Mesodermal cell (in vitro differentiated cells): Measurements from ENCODE around the gene GABBR2.
"Not testable (repeated sequence)": the region's sequence is repeated elsewhere in the genome, so short reads cannot be mapped to it uniquely, and the experiment has no call there.

ENCODE experiments used
- H3K27ac ChIP-seq: 2 replicates; pipeline ENCODE4 v1.7.0; 2013; ENCODE audit warnings: mild to moderate bottlenecking, low read depth, low read length, moderate library complexity; ENCODE audit not compliant: severe bottlenecking
- H3K36me3 ChIP-seq: 2 replicates; pipeline ENCODE4 v1.7.1; 2013; ENCODE audit warnings: mild to moderate bottlenecking, low read length, moderate library complexity; ENCODE audit not compliant: control insufficient read depth, insufficient read depth
- H3K4me1 ChIP-seq: one replicate; pipeline ENCODE4 v1.7.1; 2013; ENCODE audit warnings: mild to moderate bottlenecking, low read length; ENCODE audit not compliant: insufficient read depth, control insufficient read depth, poor library complexity, severe bottlenecking
- H3K4me3 ChIP-seq: 2 replicates; pipeline ENCODE4 v1.7.0; 2013; ENCODE audit warnings: low read length, control low read depth, mild to moderate bottlenecking; ENCODE audit not compliant: insufficient read depth, poor library complexity, severe bottlenecking; ENCODE audit errors: extremely low read depth
- H3K9me3 ChIP-seq: 2 replicates; pipeline ENCODE4 v1.7.1; 2013; ENCODE audit warnings: mild to moderate bottlenecking, low read length, moderate library complexity; ENCODE audit not compliant: control insufficient read depth
- WGBS, 2 experiments: methylation state at CpG; one replicate each; pipeline ENCODE4 v1.1.5; 2013; ENCODE audit warnings: missing lambda C conversion rate in 2 of 2; ENCODE audit not compliant: insufficient coverage in 2 of 2; 5-methylcytosine and 5-hydroxymethylcytosine counted together

The GABBR2 gene

DNA sequence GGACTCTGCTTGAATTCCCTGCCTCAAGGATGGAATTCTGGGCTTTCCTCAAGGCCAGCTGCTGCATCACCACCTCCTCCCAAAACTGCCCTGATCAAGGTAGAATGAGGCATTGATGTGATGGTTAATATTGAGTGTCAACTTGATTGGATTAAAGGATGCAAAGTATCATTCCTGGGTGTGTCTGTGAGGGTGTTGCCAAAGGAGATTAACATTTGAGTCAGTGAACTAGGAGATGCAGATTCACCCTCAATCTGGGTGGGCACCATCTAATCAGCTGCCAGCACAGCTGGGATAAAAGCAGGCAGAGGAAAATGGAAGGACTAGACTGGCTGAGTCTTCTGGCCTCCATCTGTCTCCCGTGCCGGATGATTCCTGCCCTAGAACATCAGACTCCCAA, 23.9 kb downstream of the GABBR2 start:
- WGBS, 2 experiments: 87 to 93% methylated on average over 2 of the region's 2 CpGs
- not testable (repeated sequence) for H3K4me3 ChIP-seq, H3K4me1 ChIP-seq, H3K27ac ChIP-seq, H3K9me3 ChIP-seq, H3K36me3 ChIP-seq

- no peaks in the 10 kb centered on the region for H3K36me3 ChIP-seq
- H3K4me3 ChIP-seq: no peak overlapping the region
- no peak overlapping the region for H3K27ac ChIP-seq
- H3K9me3 ChIP-seq: peaks cover 3% of the 10 kb centered on the region
- H3K4me1 ChIP-seq: no peaks in the 10 kb centered on the region
- 7 to 26% methylated on average over 5 to 8 of the region's 9 CpGs for WGBS, 2 experiments
Measured at GRCh38 chr9:98678244-98678842, 30.4 kb downstream of the GABBR2 start.

- H3K4me1 ChIP-seq: no peaks in the 10 kb centered on the region
- H3K9me3 ChIP-seq: peaks cover 3% of the 10 kb centered on the region
- H3K36me3 ChIP-seq: no peaks in the 10 kb centered on the region
- H3K27ac ChIP-seq: no peak overlapping the region
- 95 to 100% methylated on average over 3 of the region's 5 CpGs for WGBS, 2 experiments
- no peak overlapping the region for H3K4me3 ChIP-seq
Measured at GRCh38 chr9:98673681-98674080, 35.1 kb downstream of the GABBR2 start.

- WGBS, 2 experiments: 69 to 94% methylated on average over 3 of the region's 4 CpGs
Measured at GRCh38 chr9:98667005-98667640, 41.6 kb downstream of the GABBR2 start.

DNA sequence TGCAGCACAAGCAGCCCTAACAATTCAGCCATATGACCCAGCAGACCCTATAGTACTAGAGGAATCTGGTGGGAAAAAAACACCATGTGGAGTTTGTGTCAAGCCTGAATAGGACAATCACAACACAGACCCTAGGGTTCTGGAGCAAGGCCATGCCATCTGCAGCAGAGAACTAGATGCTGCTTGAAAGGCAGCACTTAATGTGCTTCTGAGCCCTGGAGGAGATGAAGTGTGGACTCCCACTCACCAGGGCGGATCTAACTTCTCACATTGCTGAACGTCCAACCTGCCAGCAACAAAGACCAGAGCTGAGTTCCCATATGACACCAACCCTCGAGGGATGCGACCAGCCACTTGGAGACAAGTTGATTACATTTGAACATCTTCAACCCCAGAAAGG, 43.2 kb downstream of the GABBR2 start:
- Histone ChIP-seq H3K4me3 (no peak overlapping the region), H3K9me3 (no peaks in the 10 kb centered on the region), H3K4me1 (no peaks in the 10 kb centered on the region), H3K36me3 (no peaks in the 10 kb centered on the region), H3K27ac (no peak overlapping the region)
- WGBS, 2 experiments: 64 to 83% methylated on average over 3 to 4 of the region's 4 CpGs

More at GRCh38 chr9:98667005-98667640, 41.6 kb downstream of the GABBR2 start:
- Histone ChIP-seq H3K36me3 (no peaks in the 10 kb centered on the region), H3K4me3 (no peak overlapping the region), H3K4me1 (no peaks in the 10 kb centered on the region), H3K9me3 (no peaks in the 10 kb centered on the region), H3K27ac (no peak overlapping the region)

- no peak overlapping the region for H3K27ac ChIP-seq
- H3K4me3 ChIP-seq: no peak overlapping the region
- no peaks in the 10 kb centered on the region for H3K9me3 ChIP-seq
- H3K4me1 ChIP-seq: no peaks in the 10 kb centered on the region
- 84 to 89% methylated on average over 3 to 4 of the region's 4 CpGs for WGBS, 2 experiments
- H3K36me3 ChIP-seq: no peaks in the 10 kb centered on the region
Measured at GRCh38 chr9:98660541-98660940, 48.2 kb downstream of the GABBR2 start.

GRCh38 chr9:98658951-98659351, 49.8 kb downstream of the GABBR2 start:
- Histone ChIP-seq H3K36me3 (no peaks in the 10 kb centered on the region), H3K4me1 (no peaks in the 10 kb centered on the region), H3K4me3 (no peak overlapping the region), H3K27ac (no peak overlapping the region), H3K9me3 (no peaks in the 10 kb centered on the region)
- 100% methylated on average over 1 of the region's 1 CpG; no CpG with 5 or more reads in 1 of the 2 experiments for WGBS, 2 experiments

DNA sequence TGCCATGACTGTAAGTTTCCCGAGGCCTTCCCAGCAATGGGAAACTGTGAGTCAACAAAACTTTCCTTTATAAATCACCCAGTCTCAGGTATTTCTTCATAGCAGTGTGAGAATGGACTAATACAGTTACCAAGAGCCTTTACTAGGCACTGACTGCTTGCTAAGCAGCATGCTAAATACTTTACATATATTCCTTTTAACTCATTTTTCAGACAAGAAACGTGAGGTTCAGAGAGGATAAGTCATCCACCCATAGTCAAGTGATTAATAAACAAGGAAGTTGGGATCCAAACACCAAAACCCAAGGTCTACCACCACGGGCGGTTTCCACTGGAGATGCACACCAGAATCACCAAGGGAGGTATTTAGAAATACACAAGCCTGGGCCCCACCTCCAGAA, 50.8 kb downstream of the GABBR2 start:
- 63 to 96% methylated on average over 1 to 4 of the region's 4 CpGs for WGBS, 2 experiments

DNA sequence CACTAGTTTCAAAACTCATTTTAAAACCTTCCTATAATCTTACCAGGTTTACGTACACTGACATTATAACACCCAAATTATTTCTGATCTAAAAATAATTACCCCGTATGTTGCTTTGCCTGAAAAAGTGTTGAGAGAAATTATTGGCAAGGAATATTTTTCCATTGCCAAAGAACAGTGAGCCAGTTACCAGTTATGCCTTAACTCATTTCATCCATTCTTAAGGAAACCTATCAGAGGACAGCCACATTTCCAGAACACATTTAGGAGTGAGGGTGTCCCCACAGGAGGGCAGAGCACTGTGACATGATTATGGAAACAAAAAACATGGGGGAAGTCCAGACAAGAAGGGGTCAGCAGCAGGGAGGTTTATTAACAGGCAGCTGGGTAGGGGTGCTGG, 52.2 kb downstream of the GABBR2 start:
- no peak overlapping the region for H3K27ac ChIP-seq
- no peaks in the 10 kb centered on the region for H3K36me3 ChIP-seq
- H3K4me3 ChIP-seq: no peak overlapping the region
- no peaks in the 10 kb centered on the region for H3K9me3 ChIP-seq
- no peaks in the 10 kb centered on the region for H3K4me1 ChIP-seq
- WGBS, 2 experiments: no CpG with 5 or more reads among the region's 2 CpGs

More for the DNA sequence above, 50.8 kb downstream of the GABBR2 start:
- Histone ChIP-seq H3K4me1 (no peaks in the 10 kb centered on the region), H3K27ac (no peak overlapping the region), H3K36me3 (no peaks in the 10 kb centered on the region), H3K4me3 (no peak overlapping the region), H3K9me3 (no peaks in the 10 kb centered on the region)

- WGBS, 2 experiments: no CpG with 5 or more reads among the region's 3 CpGs
- not testable (repeated sequence) for H3K9me3 ChIP-seq, H3K4me3 ChIP-seq, H3K36me3 ChIP-seq, H3K4me1 ChIP-seq, H3K27ac ChIP-seq
Measured at GRCh38 chr9:98655428-98655827, 53.3 kb downstream of the GABBR2 start.

- no peak overlapping the region for H3K4me3 ChIP-seq
- WGBS, 2 experiments: 96 to 97% methylated on average over 4 of the region's 6 CpGs
Measured at GRCh38 chr9:98654247-98654646, 54.5 kb downstream of the GABBR2 start.

More at GRCh38 chr9:98654247-98654646, 54.5 kb downstream of the GABBR2 start:
- Histone ChIP-seq H3K27ac (no peak overlapping the region), H3K4me1 (no peaks in the 10 kb centered on the region), H3K9me3 (no peaks in the 10 kb centered on the region), H3K36me3 (no peaks in the 10 kb centered on the region)
